ENCODE results near the gene PYGB. TPM values are rescaled to one million over a fixed set of nuclear protein-coding genes. Genes with fewer than 3 reads are reported as not detected.

Gene PYGB
- total RNA-seq (52.0 and 61.1 TPM in 2 replicates), polyA plus RNA-seq (35.0 and 45.3 TPM in 2 replicates)

GRCh38 chr20:25247956-25248785 lies at the start of gene PYGB:
Gene PYGB, plus strand, starts transcription at chr20:25248085. Its CDS starts 94 bp downstream, at chr20:25248179.
- DNase-seq (ENCODE audit: low spot score) = peak; percentile 92
- Histone ChIP-seq H3K36me3 (replicated peaks; ENCODE audit: insufficient read depth, low read depth) (no peaks in the 10 kb centered on the region), H3K79me2 (peaks cover 45% of the 10 kb centered on the region), H3K4me3 (peak within 1 kb of the TSS; percentile 95), H3K4me2 (peak within 1 kb of the TSS; percentile 99), H3K9me2 (replicated peaks; ENCODE audit: insufficient read depth) (no peaks in the 10 kb centered on the region), H2AFZ (peak within 1 kb of the TSS; percentile 94), H3K9me3 (ENCODE audit: low read depth) (no peaks in the 10 kb centered on the region), H3K4me1 (ENCODE audit: insufficient read depth) (peaks cover 21% of the 10 kb centered on the region), H3K27ac (peak within 1 kb of the TSS; percentile 95), H3K27me3 (no peaks in the 10 kb centered on the region), H4K20me1 (ENCODE audit: insufficient read depth, poor library complexity, severe bottlenecking) (peaks cover 4% of the 10 kb centered on the region)
- TF ChIP-seq EZH2phosphoT487 (IDR thresholded peaks at IDR 0.05; ENCODE audit: low read depth, severe bottlenecking, unreplicated experiment) (no peak), CTCF (IDR thresholded peaks at IDR 0.05; ENCODE audit: poor library complexity) (no peak), EZH2 (IDR thresholded peaks at IDR 0.05; ENCODE audit: borderline replicate concordance) (no peak)
- 1% methylated on average over 97 of the region's 113 CpGs for WGBS (ENCODE audit: low lambda C conversion rate, missing lambda C conversion rate)

GRCh38 chr20:25198663-25199383 lies 49.1 kb upstream of the PYGB start:
- Histone ChIP-seq H3K4me1 (ENCODE audit: insufficient read depth) (peaks cover 3% of the 10 kb centered on the region), H4K20me1 (ENCODE audit: insufficient read depth, poor library complexity, severe bottlenecking) (peaks cover 16% of the 10 kb centered on the region), H3K4me2 (no peak overlapping the region), H3K79me2 (peaks cover 74% of the 10 kb centered on the region), H2AFZ (no peak overlapping the region), H3K9me3 (ENCODE audit: low read depth) (no peaks in the 10 kb centered on the region), H3K9me2 (replicated peaks; ENCODE audit: insufficient read depth) (no peaks in the 10 kb centered on the region), H3K4me3 (no peak overlapping the region), H3K27ac (no peak overlapping the region), H3K36me3 (replicated peaks; ENCODE audit: insufficient read depth, low read depth) (no peaks in the 10 kb centered on the region), H3K27me3 (no peaks in the 10 kb centered on the region)
- TF ChIP-seq EZH2phosphoT487 (IDR thresholded peaks at IDR 0.05; ENCODE audit: low read depth, severe bottlenecking, unreplicated experiment) (no peak), EZH2 (IDR thresholded peaks at IDR 0.05; ENCODE audit: borderline replicate concordance) (no peak), CTCF (IDR thresholded peaks at IDR 0.05; ENCODE audit: poor library complexity) (no peak)
- DNase-seq (ENCODE audit: low spot score) = no peak
- WGBS (ENCODE audit: low lambda C conversion rate, missing lambda C conversion rate) = 81% methylated on average over 11 of the region's 11 CpGs

- Histone ChIP-seq H3K9me2 (replicated peaks; ENCODE audit: insufficient read depth) (no peaks in the 10 kb centered on the region), H2AFZ (no peak overlapping the region), H3K36me3 (replicated peaks; ENCODE audit: insufficient read depth, low read depth) (no peaks in the 10 kb centered on the region), H3K27me3 (no peaks in the 10 kb centered on the region), H3K4me1 (ENCODE audit: insufficient read depth) (peaks cover 3% of the 10 kb centered on the region), H4K20me1 (ENCODE audit: insufficient read depth, poor library complexity, severe bottlenecking) (peaks cover 16% of the 10 kb centered on the region), H3K4me3 (no peak overlapping the region), H3K9me3 (ENCODE audit: low read depth) (no peaks in the 10 kb centered on the region), H3K4me2 (no peak overlapping the region), H3K27ac (no peak overlapping the region), H3K79me2 (peaks cover 83% of the 10 kb centered on the region)
- no peak for DNase-seq (ENCODE audit: low spot score)
- TF ChIP-seq EZH2 (IDR thresholded peaks at IDR 0.05; ENCODE audit: borderline replicate concordance) (no peak), CTCF (IDR thresholded peaks at IDR 0.05; ENCODE audit: poor library complexity) (no peak), EZH2phosphoT487 (IDR thresholded peaks at IDR 0.05; ENCODE audit: low read depth, severe bottlenecking, unreplicated experiment) (no peak)
- 90% methylated on average over 5 of the region's 5 CpGs for WGBS (ENCODE audit: low lambda C conversion rate, missing lambda C conversion rate)
Observed at GRCh38 chr20:25199473-25200260, 48.2 kb upstream of the PYGB start.

Data from hepatocyte (in vitro differentiated cells).